IPS-11a (cell line): Measurements from ENCODE around the gene PSME2.

Experiments used
- H3K4me3 ChIP-seq: one replicate; pipeline ENCODE4 v1.5.1; 2013; ENCODE audit warnings: low read depth, low read length, control low read depth

PSME2 gene, protein sequence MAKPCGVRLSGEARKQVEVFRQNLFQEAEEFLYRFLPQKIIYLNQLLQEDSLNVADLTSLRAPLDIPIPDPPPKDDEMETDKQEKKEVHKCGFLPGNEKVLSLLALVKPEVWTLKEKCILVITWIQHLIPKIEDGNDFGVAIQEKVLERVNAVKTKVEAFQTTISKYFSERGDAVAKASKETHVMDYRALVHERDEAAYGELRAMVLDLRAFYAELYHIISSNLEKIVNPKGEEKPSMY

DNA sequence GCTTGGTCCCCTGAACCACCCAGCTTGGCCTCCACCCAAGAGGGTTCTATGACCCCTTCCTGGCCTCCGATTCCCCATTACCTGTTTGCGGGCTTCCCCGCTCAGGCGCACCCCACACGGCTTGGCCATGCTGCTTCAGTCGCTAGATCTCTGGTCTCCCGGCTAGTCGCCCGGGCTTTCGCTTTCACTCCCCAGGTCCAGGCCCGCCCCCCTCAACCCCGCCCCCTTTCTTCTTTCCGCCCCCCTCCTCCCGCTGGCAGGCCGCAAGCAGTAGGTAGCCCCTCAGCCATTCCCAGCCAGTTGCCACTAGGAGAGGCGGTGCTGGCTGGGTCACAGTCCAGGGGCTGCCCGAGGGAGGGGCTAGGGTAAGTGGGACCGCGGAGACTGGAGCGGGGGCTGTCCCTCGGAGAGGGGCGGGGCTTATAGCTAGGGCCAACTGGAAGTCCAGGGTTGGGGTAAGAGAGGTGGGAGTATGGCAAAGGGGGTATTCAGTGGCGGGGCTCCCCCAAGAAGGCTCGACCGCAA lies at the start of gene PSME2:
Gene PSME2, minus strand, starts transcription at position 158 of the 525 bp plus-strand sequence. Its CDS starts 29 bp downstream, at position 129.
- peak within 1 kb of the TSS; percentile 94 for H3K4me3 ChIP-seq

DNA sequence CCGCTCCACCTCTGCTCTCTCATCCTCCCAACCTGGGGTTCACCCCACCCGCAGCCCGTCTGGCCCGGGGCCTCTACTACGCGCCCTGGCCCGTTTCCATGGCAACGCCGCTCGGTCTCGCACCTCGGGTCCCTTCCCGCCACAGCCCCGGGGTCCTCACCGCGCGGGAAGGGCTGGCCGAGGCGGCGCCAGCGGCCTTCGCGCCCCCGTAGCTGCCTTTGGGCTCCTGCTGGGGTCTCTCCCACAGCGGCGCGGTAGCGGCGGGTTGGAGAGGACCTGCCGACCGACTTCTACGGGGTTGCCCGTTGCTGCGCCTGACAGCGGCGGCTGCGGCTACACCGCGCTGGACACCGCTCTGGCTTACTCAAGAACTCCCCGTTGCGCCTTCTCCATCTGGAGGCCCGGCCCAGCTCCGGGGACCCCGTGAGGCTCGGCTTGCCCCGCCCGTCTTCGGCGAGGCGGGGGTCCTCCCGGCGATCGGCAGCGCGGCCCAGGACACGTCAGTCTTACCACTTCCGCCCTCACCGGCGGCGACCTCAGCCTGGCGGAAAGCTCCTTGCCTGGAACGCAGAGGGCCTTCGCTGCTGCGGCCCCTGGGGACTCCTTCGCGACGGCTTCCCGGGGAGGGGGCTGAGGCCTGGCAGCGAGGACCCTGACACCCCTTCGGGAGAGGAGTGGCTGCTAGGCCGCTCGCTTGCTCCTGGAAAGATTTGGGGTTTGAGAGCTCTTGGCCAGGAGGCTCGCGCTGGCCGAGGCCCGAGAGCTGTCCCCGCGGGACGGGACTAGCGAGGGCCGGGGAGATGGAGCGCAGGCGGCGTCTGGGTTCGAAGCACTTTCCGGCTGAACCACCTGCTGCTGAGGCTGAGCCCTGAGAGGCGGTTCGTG lies 49.0 kb upstream of the PSME2 start, which contains the start of gene TM9SF1:
Gene TM9SF1, minus strand, starts transcription at position 256 of the 885 bp plus-strand sequence. CDS start 422 bp downstream, outside the sequence.
- H3K4me3 ChIP-seq: peak within 1 kb of the TSS; percentile 82

DNA sequence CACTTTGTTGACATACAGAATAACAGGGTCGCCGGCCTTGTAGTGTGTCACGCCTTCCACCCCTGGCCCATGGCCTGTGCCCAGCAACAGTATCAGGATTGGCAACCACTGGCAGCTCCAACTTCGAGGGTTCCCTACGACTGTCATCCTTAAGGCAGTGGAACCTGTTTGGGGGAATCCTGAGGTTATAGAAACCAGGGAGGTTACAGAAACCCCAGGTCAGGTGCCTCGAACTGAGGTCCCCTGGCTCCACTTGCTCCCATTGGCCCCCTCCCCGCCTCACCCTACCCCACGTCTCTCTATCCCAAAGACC lies 48.4 kb upstream of the PSME2 start:
- peak overlapping the region; percentile 82 for H3K4me3 ChIP-seq

DNA sequence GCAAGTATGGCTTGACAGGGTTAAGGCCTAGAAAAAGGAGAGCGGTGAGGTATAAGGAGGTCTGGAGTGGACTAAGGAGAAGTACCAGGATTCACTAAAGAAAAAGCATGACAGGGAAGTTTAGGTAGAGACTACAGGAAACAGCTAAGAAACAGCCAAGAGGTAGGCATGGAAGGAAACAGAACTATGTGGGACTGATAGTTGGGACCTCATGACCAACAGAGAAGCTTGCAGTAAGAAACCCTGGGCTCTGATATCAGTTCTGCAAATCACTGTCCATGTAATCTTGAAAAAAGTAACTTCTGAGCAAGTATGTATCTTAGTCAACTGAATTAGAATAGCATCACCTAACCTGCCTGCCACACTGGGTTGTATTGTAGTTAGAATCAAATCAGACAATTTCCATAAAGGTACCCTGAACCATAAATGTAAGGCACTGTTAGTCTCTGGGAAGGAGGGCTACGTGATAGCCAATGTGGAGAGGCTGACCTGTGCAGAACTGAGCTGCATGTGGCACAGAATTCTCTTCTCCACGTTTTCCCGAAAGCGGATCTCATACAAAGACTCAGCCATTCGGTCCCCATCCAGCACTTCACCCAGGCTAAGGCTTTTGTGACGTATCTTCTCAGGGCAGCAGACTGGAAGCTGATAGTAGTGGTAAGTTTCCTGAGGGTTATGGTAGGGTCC lies 47.9 kb upstream of the PSME2 start:
- H3K4me3 ChIP-seq: peak overlapping the region; percentile 82

DNA sequence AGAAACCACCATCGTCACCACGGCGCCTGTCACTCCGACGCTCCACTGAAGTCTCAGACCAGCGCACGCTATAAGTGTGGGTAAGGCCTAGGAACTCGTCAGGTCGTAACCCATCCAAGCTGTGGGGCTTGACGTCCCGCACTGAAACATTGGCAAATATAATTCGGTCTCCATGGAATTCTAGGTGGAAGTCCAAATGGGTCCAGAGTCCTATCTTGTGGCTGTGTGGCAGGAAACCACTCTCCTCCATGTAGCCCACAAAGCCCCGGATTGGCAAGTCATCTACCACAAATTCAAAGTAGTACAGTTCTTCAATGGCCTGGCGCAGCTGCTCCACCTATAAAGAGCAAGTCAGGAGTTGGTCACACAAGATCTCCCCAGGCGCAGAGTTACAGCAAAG lies 46.5 kb upstream of the PSME2 start:
- H3K4me3 ChIP-seq: no peak overlapping the region

GRCh38 chr14:24190416-24190815 lies 44.0 kb upstream of the PSME2 start:
- no peak overlapping the region for H3K4me3 ChIP-seq

GRCh38 chr14:24189460-24189859 lies 43.0 kb upstream of the PSME2 start:
- no peak overlapping the region for H3K4me3 ChIP-seq

DNA sequence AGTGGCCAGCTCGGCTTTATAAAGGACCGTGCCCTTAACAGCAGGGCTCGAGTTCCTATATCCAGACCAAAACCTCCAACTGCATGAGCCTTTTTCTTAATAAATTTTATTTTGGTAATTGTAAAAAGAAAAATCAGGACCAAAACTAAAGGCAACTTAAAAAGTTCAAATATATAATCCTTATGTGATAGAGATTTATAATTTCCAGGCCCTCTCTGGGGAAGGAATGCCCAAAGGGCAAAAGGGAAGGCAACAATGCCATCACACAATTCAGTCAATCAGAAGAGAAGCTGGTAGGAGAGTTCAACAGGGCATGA lies 42.6 kb upstream of the PSME2 start:
- H3K4me3 ChIP-seq: peak overlapping the region; percentile 21

DNA sequence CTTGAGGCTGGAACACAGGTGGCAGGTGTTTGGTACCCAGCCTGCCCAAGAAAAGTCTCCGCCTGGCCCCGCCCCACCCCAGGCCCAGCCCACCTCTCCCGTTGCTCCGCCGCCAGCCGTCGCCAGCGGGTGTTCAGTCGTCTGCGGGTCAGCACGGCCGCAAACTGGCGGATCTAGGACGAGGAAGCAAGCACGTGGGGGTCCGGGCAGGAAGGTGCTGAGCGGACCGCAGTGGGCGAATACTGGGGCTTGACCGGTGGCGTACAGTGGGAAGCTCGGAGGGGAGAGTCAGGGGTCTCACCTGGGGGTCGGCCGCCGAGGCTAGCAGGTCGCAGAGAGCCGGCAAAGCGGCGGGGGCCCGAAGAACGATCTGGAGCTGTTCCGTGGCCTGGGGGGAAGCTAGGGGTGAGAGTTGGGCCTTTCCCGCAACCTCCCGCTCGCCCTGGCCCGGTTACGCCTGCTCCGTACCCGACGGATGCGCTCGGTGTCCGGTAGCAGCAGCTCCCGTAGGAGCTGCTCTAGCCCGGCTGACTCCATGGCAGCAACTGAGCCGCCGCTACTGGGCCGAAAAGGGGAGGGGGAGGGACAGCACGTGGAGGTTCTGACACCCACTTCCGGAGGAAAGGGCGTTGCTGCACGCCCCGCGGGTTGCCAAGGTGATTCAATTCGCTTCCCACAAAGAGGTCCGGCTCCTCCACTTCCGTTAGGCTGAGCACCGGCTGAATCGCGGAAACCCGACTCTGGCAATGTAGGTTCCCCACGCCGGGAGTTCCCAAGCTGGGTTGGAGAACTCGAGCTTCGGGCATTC lies 42.0 kb upstream of the PSME2 start, which contains the start of gene IPO4:
Gene IPO4, minus strand, starts transcription at position 566 of the 808 bp plus-strand sequence. Its CDS starts 29 bp downstream, at position 537.
- peak within 1 kb of the TSS; percentile 69 for H3K4me3 ChIP-seq

DNA sequence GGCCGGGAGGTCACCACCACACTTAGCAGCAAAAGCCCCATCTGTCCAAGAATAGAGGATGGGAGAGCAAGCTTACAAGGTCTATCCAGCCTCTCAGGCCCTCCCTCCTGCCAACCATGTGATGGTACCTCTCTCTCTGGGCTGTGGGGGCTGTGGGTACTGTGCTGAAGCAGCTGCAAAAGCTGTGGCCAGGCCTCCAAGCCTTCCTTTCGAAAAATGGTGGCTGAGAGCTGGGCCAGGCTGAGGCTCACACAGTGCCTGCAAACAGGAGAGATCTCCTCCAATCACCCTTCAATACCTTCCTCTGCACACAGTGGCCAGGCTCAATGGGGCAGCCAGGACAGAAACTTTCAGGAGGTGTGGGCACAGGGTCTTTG lies 41.1 kb upstream of the PSME2 start:
- no peak overlapping the region for H3K4me3 ChIP-seq

DNA sequence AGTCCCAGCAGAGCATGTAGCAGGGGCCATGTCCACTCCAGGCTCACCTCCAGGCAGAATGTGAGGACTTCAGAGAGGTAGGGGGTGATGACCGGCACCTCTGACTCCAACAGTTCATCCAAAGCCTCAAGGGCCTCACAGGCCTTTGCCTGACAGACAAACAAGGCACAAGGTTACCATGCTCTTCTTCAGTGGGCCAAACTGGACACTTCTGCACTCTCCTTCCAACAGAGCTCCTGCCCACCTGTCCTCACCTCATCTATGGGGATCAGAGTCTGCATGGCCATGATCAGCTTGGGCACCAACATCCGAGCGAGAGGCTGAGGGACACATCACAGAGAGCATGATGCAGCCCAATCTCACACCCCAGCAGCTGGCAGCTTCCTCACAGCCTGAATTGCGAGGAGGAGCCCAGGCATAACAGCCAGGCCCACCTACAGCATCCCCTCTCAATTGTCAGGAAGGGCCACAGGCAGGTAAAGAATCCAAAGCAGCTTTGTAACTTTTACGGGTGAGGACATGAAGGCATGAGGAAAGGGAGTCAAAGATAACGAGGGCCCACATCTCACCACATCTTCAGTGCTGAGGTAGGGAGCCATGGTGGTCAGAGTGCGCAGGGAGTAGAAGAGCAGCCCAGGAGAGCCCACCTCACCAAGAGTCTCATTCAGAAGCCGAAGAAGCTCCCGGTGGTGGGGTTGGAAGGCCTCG lies 40.6 kb upstream of the PSME2 start:
- no peak overlapping the region for H3K4me3 ChIP-seq

GRCh38 chr14:24185741-24186140 lies 39.3 kb upstream of the PSME2 start:
- no peak overlapping the region for H3K4me3 ChIP-seq

- no peak overlapping the region for H3K4me3 ChIP-seq
Measured at GRCh38 chr14:24185026-24185425, 38.6 kb upstream of the PSME2 start.

DNA sequence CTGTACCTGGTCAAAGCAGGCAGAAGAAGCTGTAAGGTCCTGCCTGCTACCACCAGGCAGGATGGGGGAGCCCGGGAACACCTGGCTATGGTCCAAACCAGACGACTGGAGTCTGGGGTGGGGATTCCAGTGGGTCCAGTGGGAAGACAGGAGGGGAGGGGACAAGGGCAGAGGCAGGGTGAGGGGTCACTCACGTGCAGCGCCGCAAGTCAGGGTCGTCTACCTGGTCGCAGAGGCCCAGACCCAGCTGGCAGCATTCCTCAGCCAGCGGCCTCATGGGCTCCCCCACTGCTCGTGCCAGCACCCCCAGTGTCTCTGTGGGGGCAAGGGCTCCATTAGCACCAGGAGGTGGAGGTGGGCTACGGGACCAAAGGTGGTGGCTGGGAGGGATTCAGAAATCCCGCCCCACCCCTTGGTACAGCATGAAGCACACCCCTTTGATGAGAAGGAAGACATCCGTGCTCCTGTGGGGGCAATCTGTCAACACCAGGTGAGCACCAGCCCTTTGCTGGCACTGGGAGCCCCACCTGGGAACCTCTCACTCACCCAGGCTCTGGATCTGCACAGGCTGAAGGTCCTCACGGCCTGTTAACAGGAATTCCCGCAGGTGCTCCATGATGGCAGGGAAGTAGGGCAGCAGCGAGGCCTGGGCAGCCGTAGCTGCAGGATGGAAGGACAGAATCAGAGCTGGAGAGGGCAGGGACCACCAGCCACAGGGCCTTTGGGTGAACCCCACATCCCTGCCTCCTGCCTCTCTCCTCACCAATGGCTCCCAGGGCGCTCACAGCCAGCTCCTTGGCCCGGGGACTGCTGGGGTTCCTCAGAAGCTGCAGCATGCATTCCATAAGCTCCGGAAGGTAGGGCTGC lies 37.9 kb upstream of the PSME2 start:
- no peak overlapping the region for H3K4me3 ChIP-seq

- no peak overlapping the region for H3K4me3 ChIP-seq
Measured at GRCh38 chr14:24183014-24183481, 36.6 kb upstream of the PSME2 start.

- H3K4me3 ChIP-seq: no peak overlapping the region
Measured at GRCh38 chr14:24182110-24182882, 35.9 kb upstream of the PSME2 start.

DNA sequence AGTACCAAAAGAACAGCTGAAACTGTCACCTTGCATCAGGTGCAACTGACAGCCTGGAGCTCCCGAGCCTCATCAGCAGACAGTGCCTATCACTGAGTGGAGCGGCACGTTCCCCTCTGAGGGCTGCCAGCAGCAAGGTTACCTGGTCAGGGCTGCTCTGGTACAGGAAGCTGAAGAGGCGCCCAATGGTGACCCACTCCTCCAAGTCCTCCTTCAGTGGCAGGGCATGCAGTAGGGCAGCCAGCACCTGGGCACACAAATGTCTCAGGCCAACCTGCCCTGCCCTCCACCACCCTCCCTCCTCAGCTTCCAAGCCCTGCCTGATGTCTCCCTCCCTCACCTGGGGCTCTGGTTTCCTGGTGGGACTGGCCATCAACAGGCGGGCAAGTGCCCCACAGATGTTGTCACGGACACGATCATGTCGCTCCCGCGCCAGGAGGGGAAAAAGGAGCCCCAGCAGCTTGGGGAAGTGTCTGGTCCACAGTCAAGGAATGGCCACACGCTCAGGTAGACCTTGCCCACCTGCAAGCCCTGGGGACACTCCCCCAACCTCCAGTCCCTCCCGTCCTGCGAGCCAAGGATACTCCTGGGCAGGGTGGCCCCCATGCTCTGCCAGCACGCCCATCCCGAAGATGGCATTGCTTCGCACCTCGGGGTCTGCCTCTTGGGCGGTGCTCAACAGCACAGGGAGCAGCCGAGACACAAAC lies 35.1 kb upstream of the PSME2 start:
- no peak overlapping the region for H3K4me3 ChIP-seq
